Measurements from ENCODE around the gene HDAC5.
"Not testable (repeated sequence)": the region's sequence is repeated elsewhere in the genome, so short reads cannot be mapped to it uniquely, and the experiment has no call there.

GRCh38 chr17:44046893-44047292 is 76.5 kb downstream of the HDAC5 start:
- not testable (repeated sequence) for TF ChIP-seq CTCF, POLR2A (IDR thresholded peaks at IDR 0.05)

All from adrenal gland (tissue), 5 donors.